Ecto neural progenitor cell (in vitro differentiated cells): ENCODE data around the gene SERPINF2.
"Not testable (repeated sequence)": the region's sequence is repeated elsewhere in the genome, so short reads cannot be mapped to it uniquely, and the experiment has no call there.

Experiments used
- DNase-seq: peaks from one replicate; pipeline ENCODE4 v3.0.0-alpha.2; 2018; ENCODE audit warnings: low spot score

SERPINF2 gene

GRCh38 chr17:1792495-1793446, 50.1 kb downstream of the SERPINF2 start:
- no peak for DNase-seq

- DNase-seq: no peak
Observed at GRCh38 chr17:1793447-1793806, 50.8 kb downstream of the SERPINF2 start.

- no peak for DNase-seq
Observed at GRCh38 chr17:1796800-1797199, 54.1 kb downstream of the SERPINF2 start.

- no peak for DNase-seq
Observed at GRCh38 chr17:1797323-1797722, 54.7 kb downstream of the SERPINF2 start.

GRCh38 chr17:1797846-1798245, 55.2 kb downstream of the SERPINF2 start:
- DNase-seq: not testable (repeated sequence)

- DNase-seq: no peak
Observed at GRCh38 chr17:1800240-1800639, 57.6 kb downstream of the SERPINF2 start.

GRCh38 chr17:1800712-1801111, 58.0 kb downstream of the SERPINF2 start:
- no peak for DNase-seq

- no peak for DNase-seq
Observed at GRCh38 chr17:1802429-1802828, 59.8 kb downstream of the SERPINF2 start.

- DNase-seq: no peak
Observed at GRCh38 chr17:1803280-1803679, 60.6 kb downstream of the SERPINF2 start.
